GM19468 (cell line): ENCODE measurements around the gene ALOX15.

ENCODE experiments used
- ATAC-seq: cut with Tn5 transposase; IDR thresholded peaks from one replicate; pipeline ENCODE4 v1.9.1; 2021; ENCODE audit warnings: mild to moderate bottlenecking, moderate library complexity, moderate number of reproducible peaks; ENCODE audit not compliant: unreplicated experiment; ENCODE audit errors: extremely low read depth

ALOX15 gene

DNA sequence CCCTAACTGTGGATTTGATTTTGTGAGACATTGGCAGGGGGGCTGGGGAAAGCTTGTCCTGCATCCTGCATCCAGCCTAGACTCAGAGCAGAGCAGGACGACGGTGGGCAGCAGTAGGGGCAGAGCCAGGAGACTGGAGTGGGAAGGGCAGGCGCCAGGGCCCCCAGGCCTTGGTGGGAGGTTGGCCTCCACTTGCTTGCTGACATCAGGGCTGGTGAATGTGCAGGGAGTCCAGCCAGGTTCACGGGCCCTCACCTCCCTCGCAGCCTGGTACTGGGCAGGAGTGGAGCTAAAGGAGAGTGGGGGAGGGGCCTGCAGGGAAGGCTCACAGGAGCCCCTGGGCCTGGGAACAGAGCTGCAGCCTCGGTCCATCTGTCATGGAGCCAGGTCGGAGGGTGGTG is 59.4 kb downstream of the ALOX15 start:
- ATAC-seq, result no peak
